GM06990 (cell line): ENCODE measurements around the gene MCF2L.

Source experiments
- DNase-seq: peaks from one replicate; pipeline ENCODE4 v3.0.0-alpha.2; 2011; ENCODE audit not compliant: insufficient read length; ENCODE audit errors: extremely low read depth
- H3K27me3 ChIP-seq: replicated peaks from 2 replicates; pipeline ENCODE4 v1.6.0; 2011; ENCODE audit warnings: low read length; ENCODE audit not compliant: control insufficient read depth, insufficient read depth
- H3K36me3 ChIP-seq: 2 replicates; pipeline ENCODE4 v1.5.1; 2011; ENCODE audit warnings: low read length; ENCODE audit not compliant: control insufficient read depth, insufficient read depth
- H3K4me3 ChIP-seq: replicated peaks from 2 replicates; pipeline ENCODE4 v1.5.1; 2011; ENCODE audit warnings: low read depth, mild to moderate bottlenecking, control low read depth, low read length
- CTCF ChIP-seq: IDR thresholded peaks from 2 replicates; pipeline ENCODE4 v1.5.1; 2011; ENCODE audit warnings: low read length, control low read depth, mild to moderate bottlenecking, inconsistent platforms; ENCODE audit not compliant: insufficient read depth, poor library complexity, severe bottlenecking

The MCF2L gene

GRCh38 chr13:113042456-113042855, 73.4 kb downstream of the MCF2L start:
- no peaks in the 10 kb centered on the region for H3K36me3 ChIP-seq
- no peaks in the 10 kb centered on the region; the same call in 1 of the 2 replicates for H3K27me3 ChIP-seq
- no peak for TF ChIP-seq CTCF
- no peak for DNase-seq
- no peak overlapping the region for H3K4me3 ChIP-seq

GRCh38 chr13:113043001-113043630, 74.1 kb downstream of the MCF2L start:
- TF ChIP-seq CTCF, result no peak
- no peak overlapping the region for H3K4me3 ChIP-seq
- H3K27me3 ChIP-seq, result no peaks in the 10 kb centered on the region; the same call in 1 of the 2 replicates
- H3K36me3 ChIP-seq, result no peaks in the 10 kb centered on the region
- no peak for DNase-seq

- no peaks in the 10 kb centered on the region for H3K36me3 ChIP-seq
- no peak for DNase-seq
- no peaks in the 10 kb centered on the region; the same call in 1 of the 2 replicates for H3K27me3 ChIP-seq
- TF ChIP-seq CTCF, result no peak
- no peak overlapping the region for H3K4me3 ChIP-seq
Observed at GRCh38 chr13:113043931-113044330, 74.9 kb downstream of the MCF2L start.

- Histone ChIP-seq H3K36me3 (no peaks in the 10 kb centered on the region), H3K27me3 (no peaks in the 10 kb centered on the region; the same call in 1 of the 2 replicates), H3K4me3 (no peak overlapping the region)
- no peak for DNase-seq
- no peak for TF ChIP-seq CTCF
Observed at GRCh38 chr13:113044391-113045114, 75.5 kb downstream of the MCF2L start.

- no peak for TF ChIP-seq CTCF
- no peaks in the 10 kb centered on the region for H3K36me3 ChIP-seq
- H3K27me3 ChIP-seq, result no peaks in the 10 kb centered on the region; the same call in 1 of the 2 replicates
- DNase-seq, result no peak
- no peak overlapping the region for H3K4me3 ChIP-seq
Observed at GRCh38 chr13:113045251-113046127, 76.5 kb downstream of the MCF2L start.
